ENCODE measurements around the gene TRIM49D1.
"Not testable (repeated sequence)": the region's sequence is repeated elsewhere in the genome, so short reads cannot be mapped to it uniquely, and the experiment has no call there.

Gene TRIM49D1, protein sequence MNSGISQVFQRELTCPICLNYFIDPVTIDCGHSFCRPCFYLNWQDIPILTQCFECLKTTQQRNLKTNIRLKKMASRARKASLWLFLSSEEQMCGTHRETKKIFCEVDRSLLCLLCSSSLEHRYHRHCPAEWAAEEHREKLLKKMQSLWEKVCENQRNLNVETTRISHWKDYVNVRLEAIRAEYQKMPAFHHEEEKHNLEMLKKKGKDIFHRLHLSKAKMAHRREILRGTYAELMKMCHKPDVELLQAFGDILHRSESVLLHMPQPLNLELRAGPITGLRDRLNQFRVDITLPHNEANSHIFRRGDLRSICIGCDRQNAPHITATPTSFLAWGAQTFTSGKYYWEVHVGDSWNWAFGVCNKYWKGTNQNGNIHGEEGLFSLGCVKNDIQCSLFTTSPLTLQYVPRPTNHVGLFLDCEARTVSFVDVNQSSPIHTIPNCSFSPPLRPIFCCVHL

DNA sequence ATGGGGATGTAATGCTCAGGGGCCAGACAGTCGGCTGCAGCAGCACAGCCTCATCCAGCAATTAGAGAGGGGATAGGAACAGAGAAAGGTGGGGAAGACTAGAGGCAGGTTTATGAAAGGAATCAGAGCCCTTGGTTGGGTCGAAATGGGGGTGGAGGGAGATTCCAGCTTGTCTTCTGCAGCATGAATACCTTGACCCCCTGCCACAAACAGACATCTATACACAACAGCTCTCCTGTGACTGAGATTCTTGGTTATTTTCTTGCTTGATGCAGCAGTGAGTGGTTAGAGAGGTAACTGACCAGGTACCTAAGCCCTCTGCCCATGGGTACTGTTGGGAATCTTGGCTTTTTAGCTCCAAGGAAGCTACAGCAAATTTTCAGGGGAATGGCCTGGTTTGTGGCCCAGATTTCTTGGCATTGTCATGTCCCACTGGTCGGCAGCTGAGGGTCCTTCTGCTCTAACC lies at the start of gene TRIM49D1:
Gene TRIM49D1, minus strand, starts transcription at position 51 of the 466 bp plus-strand sequence. CDS start 4,535 bp downstream, outside the sequence.
- no peak for DNase-seq (ENCODE audit: low read depth in 2 of 2)

DNA sequence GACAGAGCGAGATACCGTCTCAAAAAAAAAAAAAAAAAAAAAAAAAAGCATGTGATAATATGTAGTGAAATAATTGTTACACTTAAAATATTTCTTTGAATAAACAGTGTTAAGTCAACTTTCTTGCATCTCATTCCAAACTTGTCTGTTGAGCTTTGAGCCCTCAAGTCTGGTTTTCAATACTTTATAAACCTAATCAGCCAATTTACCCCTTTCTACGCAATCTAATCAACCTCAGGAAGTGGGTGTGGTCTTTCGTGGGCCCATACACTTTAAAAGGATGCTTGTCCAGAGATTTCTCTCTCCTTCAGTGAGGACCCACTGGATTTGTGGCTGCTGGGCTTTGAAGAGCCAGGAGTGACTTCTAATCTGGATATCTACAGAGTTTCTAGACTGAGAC lies 43.7 kb upstream of the TRIM49D1 start, which contains the start of gene TRIM64:
Gene TRIM64, plus strand, starts transcription at position 301 of the 400 bp plus-strand sequence. CDS start 2,467 bp downstream, outside the sequence.
- not testable (repeated sequence) for DNase-seq (ENCODE audit: low read depth in 2 of 2)

- DNase-seq (ENCODE audit: low read depth in 2 of 2), result not testable (repeated sequence)
Observed at GRCh38 chr11:89960833-89961232, 38.8 kb upstream of the TRIM49D1 start.

GRCh38 chr11:89923764-89924163 lies 1.7 kb upstream of the TRIM49D1 start, which contains the start of gene TRIM49D2:
TRIM49D2 (plus strand) TSS chr11:89924064; CDS start chr11:89926762, 2,698 bp downstream.
- not testable (repeated sequence) for DNase-seq (ENCODE audit: low read depth in 2 of 2)

GRCh38 chr11:89900809-89901208 lies 21.2 kb downstream of the TRIM49D1 start:
- not testable (repeated sequence) for DNase-seq (ENCODE audit: low read depth in 2 of 2)

- not testable (repeated sequence) for DNase-seq (ENCODE audit: low read depth in 2 of 2)
Observed at GRCh38 chr11:89893245-89893644, 28.8 kb downstream of the TRIM49D1 start.

- DNase-seq (ENCODE audit: low read depth in 2 of 2), result not testable (repeated sequence)
Observed at GRCh38 chr11:89877511-89877910, 44.5 kb downstream of the TRIM49D1 start.

DNA sequence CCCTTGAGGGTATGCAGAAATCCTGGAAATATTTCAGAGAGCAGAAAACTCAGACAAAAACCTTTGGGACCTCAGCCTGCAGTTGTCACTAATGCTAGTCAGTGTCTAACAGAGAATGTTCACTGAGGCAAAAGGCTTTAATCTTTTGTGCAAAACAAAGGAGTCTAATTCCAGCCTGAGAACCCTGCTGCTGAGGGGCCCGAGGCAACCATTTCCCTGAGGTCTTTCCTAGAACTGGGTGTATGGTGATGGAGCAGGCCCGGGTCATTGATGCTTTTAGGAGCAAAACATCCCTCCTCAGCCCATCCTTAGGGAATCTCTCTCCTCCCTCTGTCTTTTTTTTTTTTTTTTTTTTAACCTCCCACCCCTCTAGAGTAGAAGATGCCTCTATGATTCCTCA lies 49.5 kb downstream of the TRIM49D1 start:
- not testable (repeated sequence) for DNase-seq (ENCODE audit: low read depth in 2 of 2)

- not testable (repeated sequence) for DNase-seq (ENCODE audit: low read depth in 2 of 2)
Observed at GRCh38 chr11:89865223-89865622, 56.8 kb downstream of the TRIM49D1 start.

DNA sequence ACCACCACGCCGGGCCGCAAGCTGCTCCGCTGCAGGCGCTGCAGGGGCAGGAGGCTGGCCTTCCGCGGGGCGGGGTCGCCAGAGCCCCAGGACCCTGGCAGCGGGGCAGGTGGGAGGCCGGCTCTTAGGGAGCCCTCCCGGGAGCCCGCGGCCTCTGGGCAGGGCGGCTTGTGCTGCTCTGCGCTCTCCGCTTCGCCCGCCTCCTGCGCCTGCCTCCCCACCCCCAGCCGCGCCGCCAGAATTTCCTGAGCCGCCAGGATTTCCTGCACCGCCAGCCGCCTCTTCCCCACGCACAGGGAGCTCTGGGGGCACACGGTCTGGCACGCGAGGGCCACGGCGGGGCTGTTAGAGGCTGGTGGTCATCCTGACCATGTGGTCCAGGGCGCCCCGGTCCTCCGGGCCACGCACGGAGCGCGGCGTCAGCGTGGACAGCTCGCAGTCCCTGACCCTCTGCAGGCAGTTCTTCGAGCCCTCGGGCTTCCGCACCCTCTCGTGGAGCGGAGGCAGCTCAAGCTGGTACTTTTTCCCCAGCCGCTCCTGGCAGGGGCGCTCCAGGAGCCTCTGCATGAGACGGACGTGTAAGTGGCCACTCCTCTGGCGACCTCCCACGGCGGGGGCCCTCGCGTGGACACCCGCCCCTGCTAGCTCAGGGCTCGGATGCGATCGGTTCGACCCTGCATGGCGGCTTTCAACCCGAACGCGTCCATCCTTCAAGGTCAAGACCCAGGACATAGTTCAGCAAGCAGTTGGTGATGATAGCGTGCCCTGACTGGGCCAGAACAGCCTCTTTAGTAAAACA lies 57.9 kb downstream of the TRIM49D1 start:
- not testable (repeated sequence) for DNase-seq (ENCODE audit: low read depth in 2 of 2)

Data from stimulated activated CD8-positive, alpha-beta memory T cell treated with anti-CD3 and anti-CD28 coated beads, Interleukin-15, amount 100 ng/mL, for 48 hours (primary cell).